ENCODE results near the gene GLT8D1. TPM values are rescaled to one million over a fixed set of nuclear protein-coding genes. Genes with fewer than 3 reads are reported as not detected.

Gene GLT8D1
- total and polyA plus RNA-seq, 4 donors = 33.3 to 77.9 (median 56.7) TPM

DNA sequence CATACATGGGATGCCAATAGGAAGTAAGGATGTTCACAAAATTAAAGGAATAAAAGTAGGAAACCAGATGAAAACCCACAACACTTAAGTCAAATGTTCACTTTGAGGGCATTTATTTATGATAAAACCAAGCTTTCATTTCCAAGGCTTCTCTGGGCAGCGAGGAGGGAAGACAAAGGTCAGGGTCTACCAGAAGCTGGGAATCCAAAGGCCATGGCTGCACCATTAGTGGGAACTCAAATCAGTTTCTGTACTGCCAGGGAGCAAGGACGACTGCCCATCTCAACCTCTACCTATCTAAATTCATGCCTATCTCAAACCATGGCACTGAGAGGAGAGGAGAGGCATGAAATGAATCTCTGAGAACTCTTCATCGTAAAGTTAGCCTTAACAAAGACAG is 42.5 kb downstream of the GLT8D1 start:
- no peak overlapping the region for H3K9ac ChIP-seq (ENCODE audit: low read depth in 1 of 2, low read length in 2 of 2)
- 59% methylated on average over 3 of the region's 3 CpGs for WGBS
- H3K9me3 ChIP-seq (ENCODE audit: control insufficient read depth in 4 of 4, low read length in 3 of 4) = no peaks in the 10 kb centered on the region
- H3K27ac ChIP-seq (ENCODE audit: low read depth in 1 of 2, low read length in 2 of 2) = no peak overlapping the region
- H3K4me1 ChIP-seq (ENCODE audit: control insufficient read depth in 4 of 4, insufficient read depth in 4 of 4, low read length in 3 of 4) = peaks cover 0 to 7% (median 6%) of the 10 kb centered on the region in 4 donors
- peaks cover 8 to 39% (median 30%) of the 10 kb centered on the region in 4 donors for H3K36me3 ChIP-seq (ENCODE audit: control insufficient read depth in 4 of 4, insufficient read depth in 3 of 4, low read depth in 1 of 4, low read length in 3 of 4)
- H3K4me3 ChIP-seq (ENCODE audit: low read depth in 1 of 3, low read length in 3 of 3) = no peak overlapping the region
- TF ChIP-seq, protein P1, sequence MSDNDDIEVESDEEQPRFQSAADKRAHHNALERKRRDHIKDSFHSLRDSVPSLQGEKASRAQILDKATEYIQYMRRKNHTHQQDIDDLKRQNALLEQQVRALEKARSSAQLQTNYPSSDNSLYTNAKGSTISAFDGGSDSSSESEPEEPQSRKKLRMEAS (IDR thresholded peaks at IDR 0.05) = no peak
- TF ChIP-seq HNF4G (IDR thresholded peaks at IDR 0.05) = peak; percentile 35
- TF ChIP-seq, protein P2, sequence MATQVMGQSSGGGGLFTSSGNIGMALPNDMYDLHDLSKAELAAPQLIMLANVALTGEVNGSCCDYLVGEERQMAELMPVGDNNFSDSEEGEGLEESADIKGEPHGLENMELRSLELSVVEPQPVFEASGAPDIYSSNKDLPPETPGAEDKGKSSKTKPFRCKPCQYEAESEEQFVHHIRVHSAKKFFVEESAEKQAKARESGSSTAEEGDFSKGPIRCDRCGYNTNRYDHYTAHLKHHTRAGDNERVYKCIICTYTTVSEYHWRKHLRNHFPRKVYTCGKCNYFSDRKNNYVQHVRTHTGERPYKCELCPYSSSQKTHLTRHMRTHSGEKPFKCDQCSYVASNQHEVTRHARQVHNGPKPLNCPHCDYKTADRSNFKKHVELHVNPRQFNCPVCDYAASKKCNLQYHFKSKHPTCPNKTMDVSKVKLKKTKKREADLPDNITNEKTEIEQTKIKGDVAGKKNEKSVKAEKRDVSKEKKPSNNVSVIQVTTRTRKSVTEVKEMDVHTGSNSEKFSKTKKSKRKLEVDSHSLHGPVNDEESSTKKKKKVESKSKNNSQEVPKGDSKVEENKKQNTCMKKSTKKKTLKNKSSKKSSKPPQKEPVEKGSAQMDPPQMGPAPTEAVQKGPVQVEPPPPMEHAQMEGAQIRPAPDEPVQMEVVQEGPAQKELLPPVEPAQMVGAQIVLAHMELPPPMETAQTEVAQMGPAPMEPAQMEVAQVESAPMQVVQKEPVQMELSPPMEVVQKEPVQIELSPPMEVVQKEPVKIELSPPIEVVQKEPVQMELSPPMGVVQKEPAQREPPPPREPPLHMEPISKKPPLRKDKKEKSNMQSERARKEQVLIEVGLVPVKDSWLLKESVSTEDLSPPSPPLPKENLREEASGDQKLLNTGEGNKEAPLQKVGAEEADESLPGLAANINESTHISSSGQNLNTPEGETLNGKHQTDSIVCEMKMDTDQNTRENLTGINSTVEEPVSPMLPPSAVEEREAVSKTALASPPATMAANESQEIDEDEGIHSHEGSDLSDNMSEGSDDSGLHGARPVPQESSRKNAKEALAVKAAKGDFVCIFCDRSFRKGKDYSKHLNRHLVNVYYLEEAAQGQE (IDR thresholded peaks at IDR 0.05) = no peak
- TF ChIP-seq, protein P3, sequence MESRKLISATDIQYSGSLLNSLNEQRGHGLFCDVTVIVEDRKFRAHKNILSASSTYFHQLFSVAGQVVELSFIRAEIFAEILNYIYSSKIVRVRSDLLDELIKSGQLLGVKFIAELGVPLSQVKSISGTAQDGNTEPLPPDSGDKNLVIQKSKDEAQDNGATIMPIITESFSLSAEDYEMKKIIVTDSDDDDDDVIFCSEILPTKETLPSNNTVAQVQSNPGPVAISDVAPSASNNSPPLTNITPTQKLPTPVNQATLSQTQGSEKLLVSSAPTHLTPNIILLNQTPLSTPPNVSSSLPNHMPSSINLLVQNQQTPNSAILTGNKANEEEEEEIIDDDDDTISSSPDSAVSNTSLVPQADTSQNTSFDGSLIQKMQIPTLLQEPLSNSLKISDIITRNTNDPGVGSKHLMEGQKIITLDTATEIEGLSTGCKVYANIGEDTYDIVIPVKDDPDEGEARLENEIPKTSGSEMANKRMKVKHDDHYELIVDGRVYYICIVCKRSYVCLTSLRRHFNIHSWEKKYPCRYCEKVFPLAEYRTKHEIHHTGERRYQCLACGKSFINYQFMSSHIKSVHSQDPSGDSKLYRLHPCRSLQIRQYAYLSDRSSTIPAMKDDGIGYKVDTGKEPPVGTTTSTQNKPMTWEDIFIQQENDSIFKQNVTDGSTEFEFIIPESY (IDR thresholded peaks at IDR 0.05) = no peak
- TF ChIP-seq RAD21 (IDR thresholded peaks at IDR 0.05) = peak in 1 of 2 donors; percentile 6
- peak; percentile 58 to 70 for TF ChIP-seq HNF4A (conservative IDR thresholded peaks at IDR 0.05)
- no peak for TF ChIP-seq NR2F2 (IDR thresholded peaks at IDR 0.05)
- no peak for DNase-seq (ENCODE audit: low spot score)
- no peaks in the 10 kb centered on the region for H3K27me3 ChIP-seq (ENCODE audit: control insufficient read depth in 4 of 4, insufficient read depth in 4 of 4, low read length in 3 of 4)

DNA sequence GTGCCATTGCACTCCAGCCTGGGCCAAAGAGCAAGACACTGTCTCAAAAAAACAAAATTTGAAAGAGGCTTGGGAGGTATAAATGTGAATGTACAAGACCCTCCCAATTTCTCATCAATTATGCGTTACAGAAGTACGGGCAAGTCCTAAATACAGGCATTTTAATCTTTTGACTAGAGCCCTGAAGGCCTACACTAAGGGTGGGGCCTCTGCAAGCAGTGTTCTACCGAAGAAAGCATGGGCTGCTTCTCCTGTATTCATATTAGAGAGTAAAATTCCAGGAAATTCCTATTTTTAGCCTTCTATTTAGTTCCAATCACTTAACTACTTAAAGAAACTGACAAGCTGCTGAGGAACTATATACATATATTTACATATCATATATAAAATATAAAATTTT is 45.5 kb downstream of the GLT8D1 start:
- H3K4me3 ChIP-seq (ENCODE audit: low read depth in 1 of 3, low read length in 3 of 3) = no peak overlapping the region
- WGBS = 63% methylated on average over 3 of the region's 3 CpGs
- H3K9ac ChIP-seq (ENCODE audit: low read depth in 1 of 2, low read length in 2 of 2) = no peak overlapping the region
- DNase-seq (ENCODE audit: low spot score) = no peak
- H3K9me3 ChIP-seq (ENCODE audit: control insufficient read depth in 4 of 4, low read length in 3 of 4) = no peaks in the 10 kb centered on the region
- TF ChIP-seq SP1 (IDR thresholded peaks at IDR 0.05) = no peak
- no peak for TF ChIP-seq EGR1 (IDR thresholded peaks at IDR 0.05; ENCODE audit: low read depth in 2 of 2)
- TF ChIP-seq, protein P4, sequence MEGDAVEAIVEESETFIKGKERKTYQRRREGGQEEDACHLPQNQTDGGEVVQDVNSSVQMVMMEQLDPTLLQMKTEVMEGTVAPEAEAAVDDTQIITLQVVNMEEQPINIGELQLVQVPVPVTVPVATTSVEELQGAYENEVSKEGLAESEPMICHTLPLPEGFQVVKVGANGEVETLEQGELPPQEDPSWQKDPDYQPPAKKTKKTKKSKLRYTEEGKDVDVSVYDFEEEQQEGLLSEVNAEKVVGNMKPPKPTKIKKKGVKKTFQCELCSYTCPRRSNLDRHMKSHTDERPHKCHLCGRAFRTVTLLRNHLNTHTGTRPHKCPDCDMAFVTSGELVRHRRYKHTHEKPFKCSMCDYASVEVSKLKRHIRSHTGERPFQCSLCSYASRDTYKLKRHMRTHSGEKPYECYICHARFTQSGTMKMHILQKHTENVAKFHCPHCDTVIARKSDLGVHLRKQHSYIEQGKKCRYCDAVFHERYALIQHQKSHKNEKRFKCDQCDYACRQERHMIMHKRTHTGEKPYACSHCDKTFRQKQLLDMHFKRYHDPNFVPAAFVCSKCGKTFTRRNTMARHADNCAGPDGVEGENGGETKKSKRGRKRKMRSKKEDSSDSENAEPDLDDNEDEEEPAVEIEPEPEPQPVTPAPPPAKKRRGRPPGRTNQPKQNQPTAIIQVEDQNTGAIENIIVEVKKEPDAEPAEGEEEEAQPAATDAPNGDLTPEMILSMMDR (IDR thresholded peaks at IDR 0.05; ENCODE audit: low read depth, low read length, missing input control) = no peak
- TF ChIP-seq, protein P2 (IDR thresholded peaks at IDR 0.05) = no peak
- TF ChIP-seq HNF4A (conservative IDR thresholded peaks at IDR 0.05) = no peak
- no peak for TF ChIP-seq TAF1 (conservative IDR thresholded peaks at IDR 0.05)
- TF ChIP-seq JUND (IDR thresholded peaks at IDR 0.05) = no peak
- no peak for TF ChIP-seq NR2F2 (IDR thresholded peaks at IDR 0.05)
- TF ChIP-seq FOXA2 (IDR thresholded peaks at IDR 0.05) = no peak
- no peak for TF ChIP-seq YY1 (IDR thresholded peaks at IDR 0.05)
- peaks cover 0 to 7% (median 6%) of the 10 kb centered on the region in 4 donors for H3K4me1 ChIP-seq (ENCODE audit: control insufficient read depth in 4 of 4, insufficient read depth in 4 of 4, low read length in 3 of 4)
- no peaks in the 10 kb centered on the region for H3K27me3 ChIP-seq (ENCODE audit: control insufficient read depth in 4 of 4, insufficient read depth in 4 of 4, low read length in 3 of 4)
- H3K27ac ChIP-seq (ENCODE audit: low read depth in 1 of 2, low read length in 2 of 2) = no peak overlapping the region
- H3K36me3 ChIP-seq (ENCODE audit: control insufficient read depth in 4 of 4, insufficient read depth in 3 of 4, low read depth in 1 of 4, low read length in 3 of 4) = peaks cover 3 to 48% (median 41%) of the 10 kb centered on the region in 4 donors

Measured in liver (tissue), 9 donors.